ENCODE results near the gene INPP5A. TPM values are rescaled to one million over a fixed set of nuclear protein-coding genes. Genes with fewer than 3 reads are reported as not detected.
A peak's percentile ranks its signal among the peaks of the same experiment; 100 is the strongest.

Gene INPP5A
- total RNA-seq, 1 donor from 2014 or later = 36.4 TPM

DNA sequence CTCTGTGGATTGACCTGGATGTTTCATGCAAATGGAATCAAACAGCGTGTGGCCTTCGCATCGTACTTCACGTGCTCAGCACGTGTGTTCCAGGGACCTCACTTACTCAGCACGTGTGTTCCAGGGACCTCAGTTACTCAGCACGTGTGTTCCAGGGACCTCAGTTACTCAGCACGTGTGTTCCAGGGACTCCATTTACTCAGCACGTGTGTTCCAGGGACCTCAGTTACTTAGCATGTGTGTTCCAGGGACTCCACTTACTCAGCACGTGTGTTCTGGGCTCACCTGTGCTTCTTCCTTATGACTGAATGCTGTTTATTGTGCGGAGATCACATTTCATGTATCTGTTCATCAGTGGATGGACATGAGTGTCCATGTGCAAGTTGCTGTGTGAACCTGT is 22.0 kb downstream of the INPP5A start:
- no peak overlapping the region for H3K4me3 Mint-ChIP-seq (ENCODE audit: unreplicated experiment)
- DNase-seq (ENCODE audit: extremely low spot score, unreplicated experiment) = no peak

DNA sequence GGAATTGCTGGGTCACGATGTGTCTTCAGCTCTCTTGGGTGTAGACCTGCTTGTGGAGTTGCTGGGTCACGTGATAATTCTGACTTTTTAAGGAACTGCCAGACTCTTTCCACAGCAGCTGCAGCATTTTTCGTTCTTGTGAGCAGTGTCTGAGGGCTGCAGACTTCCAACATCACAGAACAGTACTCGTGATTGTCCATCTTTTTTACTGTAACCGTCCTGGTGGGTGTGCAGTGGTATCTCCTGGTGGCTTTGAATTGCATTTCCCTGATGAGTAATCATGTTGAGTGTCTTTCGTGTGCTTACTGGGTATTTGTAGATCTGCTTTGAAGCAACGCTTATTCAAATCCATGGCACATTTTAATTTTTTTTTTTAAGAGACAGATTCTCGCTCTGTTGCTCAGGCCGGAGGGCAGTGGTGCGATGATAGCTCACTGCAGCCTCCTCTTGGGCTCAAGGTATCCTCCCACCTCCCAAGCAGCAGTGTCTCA is 22.7 kb downstream of the INPP5A start:
- TF ChIP-seq, protein P1, sequence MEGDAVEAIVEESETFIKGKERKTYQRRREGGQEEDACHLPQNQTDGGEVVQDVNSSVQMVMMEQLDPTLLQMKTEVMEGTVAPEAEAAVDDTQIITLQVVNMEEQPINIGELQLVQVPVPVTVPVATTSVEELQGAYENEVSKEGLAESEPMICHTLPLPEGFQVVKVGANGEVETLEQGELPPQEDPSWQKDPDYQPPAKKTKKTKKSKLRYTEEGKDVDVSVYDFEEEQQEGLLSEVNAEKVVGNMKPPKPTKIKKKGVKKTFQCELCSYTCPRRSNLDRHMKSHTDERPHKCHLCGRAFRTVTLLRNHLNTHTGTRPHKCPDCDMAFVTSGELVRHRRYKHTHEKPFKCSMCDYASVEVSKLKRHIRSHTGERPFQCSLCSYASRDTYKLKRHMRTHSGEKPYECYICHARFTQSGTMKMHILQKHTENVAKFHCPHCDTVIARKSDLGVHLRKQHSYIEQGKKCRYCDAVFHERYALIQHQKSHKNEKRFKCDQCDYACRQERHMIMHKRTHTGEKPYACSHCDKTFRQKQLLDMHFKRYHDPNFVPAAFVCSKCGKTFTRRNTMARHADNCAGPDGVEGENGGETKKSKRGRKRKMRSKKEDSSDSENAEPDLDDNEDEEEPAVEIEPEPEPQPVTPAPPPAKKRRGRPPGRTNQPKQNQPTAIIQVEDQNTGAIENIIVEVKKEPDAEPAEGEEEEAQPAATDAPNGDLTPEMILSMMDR (IDR thresholded peaks at IDR 0.05) = no peak
- H3K4me1 Mint-ChIP-seq (ENCODE audit: unreplicated experiment) = peaks cover 9% of the 10 kb centered on the region
- H3K27ac Mint-ChIP-seq (ENCODE audit: unreplicated experiment) = no peak overlapping the region
- no peaks in the 10 kb centered on the region for H3K9me3 Mint-ChIP-seq (ENCODE audit: unreplicated experiment)
- no peaks in the 10 kb centered on the region for H3K27me3 Mint-ChIP-seq (ENCODE audit: unreplicated experiment)
- no peaks in the 10 kb centered on the region for H3K36me3 Mint-ChIP-seq (ENCODE audit: unreplicated experiment)
- H3K4me3 Mint-ChIP-seq (ENCODE audit: unreplicated experiment) = no peak overlapping the region
- no peak for DNase-seq (ENCODE audit: extremely low spot score, unreplicated experiment)

More for the DNA sequence above, 22.0 kb downstream of the INPP5A start:
- Mint-ChIP-seq H3K27me3 (ENCODE audit: unreplicated experiment) (no peaks in the 10 kb centered on the region), H3K27ac (ENCODE audit: unreplicated experiment) (no peak overlapping the region), H3K36me3 (ENCODE audit: unreplicated experiment) (no peaks in the 10 kb centered on the region), H3K4me1 (ENCODE audit: unreplicated experiment) (peaks cover 9% of the 10 kb centered on the region), H3K9me3 (ENCODE audit: unreplicated experiment) (no peaks in the 10 kb centered on the region)
- TF ChIP-seq, protein P1 (IDR thresholded peaks at IDR 0.05) = no peak

DNA sequence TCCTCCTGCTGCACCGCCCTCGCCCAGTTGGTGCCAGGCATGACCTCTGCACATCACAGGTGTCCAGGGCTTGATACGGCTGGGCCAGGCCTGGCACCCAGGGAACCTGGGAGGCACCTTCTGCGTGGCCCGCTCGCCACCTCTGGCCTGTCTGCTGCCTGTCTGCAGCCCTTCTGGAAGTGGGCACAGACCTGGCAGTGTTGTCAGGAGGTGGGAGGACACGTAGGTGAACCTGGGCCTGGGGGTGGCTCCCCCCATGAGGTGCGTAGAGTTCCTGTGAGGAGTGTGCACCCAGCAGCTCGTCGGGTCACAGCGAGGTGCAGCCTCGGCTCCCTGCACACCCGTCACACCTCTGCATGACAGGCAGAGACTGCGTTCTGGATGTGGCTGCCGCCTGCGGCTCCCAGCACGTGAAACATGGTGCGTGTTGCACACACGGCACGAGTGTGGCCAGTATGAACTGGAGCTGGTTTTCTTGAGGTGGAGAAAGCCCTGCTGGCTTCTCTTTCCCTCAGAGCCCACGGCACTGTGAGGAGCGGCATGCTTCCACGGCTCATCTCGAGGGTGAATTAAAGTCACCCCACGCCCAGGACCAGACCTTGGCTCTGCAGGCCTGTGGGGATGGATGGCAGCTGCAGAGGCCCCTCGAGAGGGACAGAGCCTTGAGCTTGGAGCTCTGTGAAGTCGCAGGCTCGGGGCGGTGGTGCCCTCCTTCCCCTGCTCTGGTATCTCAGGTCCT is 24.8 kb downstream of the INPP5A start:
- Mint-ChIP-seq H3K27me3 (ENCODE audit: unreplicated experiment) (no peaks in the 10 kb centered on the region), H3K4me1 (ENCODE audit: unreplicated experiment) (peaks cover 9% of the 10 kb centered on the region), H3K4me3 (ENCODE audit: unreplicated experiment) (no peak overlapping the region), H3K36me3 (ENCODE audit: unreplicated experiment) (no peaks in the 10 kb centered on the region), H3K27ac (ENCODE audit: unreplicated experiment) (no peak overlapping the region), H3K9me3 (ENCODE audit: unreplicated experiment) (no peaks in the 10 kb centered on the region)
- TF ChIP-seq, protein P1 (IDR thresholded peaks at IDR 0.05) = no peak
- peak; percentile 80 for DNase-seq (ENCODE audit: extremely low spot score, unreplicated experiment)

DNA sequence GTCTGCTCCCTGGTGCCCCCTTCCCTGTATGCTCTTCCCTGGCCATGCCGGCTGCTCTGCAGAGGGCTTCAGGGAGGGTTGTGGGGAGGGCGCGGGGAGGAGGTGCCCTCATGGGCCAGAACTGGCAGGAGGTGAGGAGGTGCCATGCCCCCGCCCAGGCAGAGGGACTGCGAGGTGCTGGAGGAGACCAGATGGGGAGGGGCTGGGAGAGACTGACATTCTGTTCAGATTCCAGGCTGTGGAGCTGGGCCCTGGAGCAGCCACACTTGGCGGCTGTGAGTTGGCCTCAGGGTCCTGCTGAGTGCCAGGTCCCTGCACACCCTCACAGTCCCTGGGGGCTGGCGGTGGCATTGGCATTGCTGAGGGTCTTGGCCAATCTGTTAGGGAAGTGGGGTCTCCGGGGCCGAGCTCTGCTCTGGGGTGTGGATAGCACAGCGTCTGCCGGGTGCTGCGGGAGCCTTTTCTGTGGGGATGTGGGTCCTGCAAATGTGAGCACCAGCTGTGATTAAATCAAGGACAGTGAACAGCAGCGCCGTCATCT is 25.4 kb downstream of the INPP5A start:
- no peak overlapping the region for H3K4me3 Mint-ChIP-seq (ENCODE audit: unreplicated experiment)
- peak; percentile 83 for DNase-seq (ENCODE audit: extremely low spot score, unreplicated experiment)
- H3K9me3 Mint-ChIP-seq (ENCODE audit: unreplicated experiment) = no peaks in the 10 kb centered on the region
- H3K36me3 Mint-ChIP-seq (ENCODE audit: unreplicated experiment) = no peaks in the 10 kb centered on the region
- no peak overlapping the region for H3K27ac Mint-ChIP-seq (ENCODE audit: unreplicated experiment)
- TF ChIP-seq, protein P1 (IDR thresholded peaks at IDR 0.05) = no peak
- peaks cover 9% of the 10 kb centered on the region for H3K4me1 Mint-ChIP-seq (ENCODE audit: unreplicated experiment)
- H3K27me3 Mint-ChIP-seq (ENCODE audit: unreplicated experiment) = no peaks in the 10 kb centered on the region

DNA sequence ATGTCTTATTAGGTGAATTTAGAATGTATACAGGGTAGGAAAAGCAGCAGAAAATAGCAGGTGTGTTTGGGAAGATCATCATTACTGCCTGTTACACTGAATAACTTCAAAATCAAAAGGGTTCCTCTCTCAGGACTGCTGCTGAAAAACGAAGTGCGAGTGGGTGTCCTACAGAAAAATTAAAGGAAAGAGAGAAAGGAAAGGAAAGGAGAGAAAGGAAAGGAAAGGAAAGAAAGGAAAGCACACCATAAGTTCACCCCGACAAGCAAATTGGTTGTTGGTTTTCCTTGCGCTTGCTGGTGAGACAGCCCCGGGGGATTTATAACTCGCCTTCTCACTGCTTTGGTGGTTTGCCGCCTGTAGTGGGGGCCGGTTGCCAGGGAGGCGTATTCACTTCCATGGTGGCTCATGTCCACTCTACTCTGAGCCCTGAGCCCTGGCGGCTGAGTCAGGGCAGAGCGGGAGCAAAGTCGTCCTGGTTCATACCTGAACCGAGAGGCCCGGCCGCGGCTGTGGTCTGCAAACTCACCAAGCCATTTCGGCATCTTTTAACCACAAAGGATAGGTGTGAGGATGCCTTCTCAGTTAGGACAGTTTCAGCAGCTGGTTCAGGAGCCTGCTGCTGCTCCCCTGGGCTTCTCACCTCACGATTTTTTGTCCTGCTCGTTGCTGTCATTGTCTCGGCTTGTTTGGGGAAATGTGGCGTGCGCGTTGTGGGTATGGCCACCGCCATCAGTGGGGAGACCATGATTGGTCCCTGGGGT is 26.1 kb downstream of the INPP5A start:
- Mint-ChIP-seq H3K27ac (ENCODE audit: unreplicated experiment) (no peak overlapping the region), H3K36me3 (ENCODE audit: unreplicated experiment) (no peaks in the 10 kb centered on the region), H3K4me3 (ENCODE audit: unreplicated experiment) (no peak overlapping the region), H3K4me1 (ENCODE audit: unreplicated experiment) (peaks cover 9% of the 10 kb centered on the region), H3K9me3 (ENCODE audit: unreplicated experiment) (no peaks in the 10 kb centered on the region), H3K27me3 (ENCODE audit: unreplicated experiment) (no peaks in the 10 kb centered on the region)
- peak; percentile 81 for DNase-seq (ENCODE audit: extremely low spot score, unreplicated experiment)
- TF ChIP-seq, protein P1 (IDR thresholded peaks at IDR 0.05) = no peak

Data from osteocyte (in vitro differentiated cells).